HG03159 (cell line): ENCODE measurements around the gene PHKB.

Source experiments
- ATAC-seq: cut with Tn5 transposase; IDR thresholded peaks from one replicate; pipeline ENCODE4 v1.9.1; 2021; ENCODE audit warnings: mild to moderate bottlenecking, moderate library complexity; ENCODE audit not compliant: unreplicated experiment

Gene PHKB

GRCh38 chr16:47719713-47720112 is 258.6 kb downstream of the PHKB start:
- ATAC-seq: no peak

- ATAC-seq: no peak
Measured at GRCh38 chr16:47721006-47721637, 260.0 kb downstream of the PHKB start.

- ATAC-seq: no peak
Measured at GRCh38 chr16:47722046-47722445, 260.9 kb downstream of the PHKB start.

- ATAC-seq: no peak
Measured at GRCh38 chr16:47724115-47724785, 263.1 kb downstream of the PHKB start.

- no peak for ATAC-seq
Measured at GRCh38 chr16:47725188-47725695, 264.1 kb downstream of the PHKB start.

GRCh38 chr16:47726031-47726675 is 265.0 kb downstream of the PHKB start:
- ATAC-seq: no peak

GRCh38 chr16:47727131-47727530 is 266.0 kb downstream of the PHKB start:
- ATAC-seq: no peak

- no peak for ATAC-seq
Measured at GRCh38 chr16:47728205-47728604, 267.1 kb downstream of the PHKB start.

- ATAC-seq: no peak
Measured at GRCh38 chr16:47729701-47730100, 268.6 kb downstream of the PHKB start.

GRCh38 chr16:47731252-47731651 is 270.1 kb downstream of the PHKB start:
- ATAC-seq: no peak

GRCh38 chr16:47732122-47732521 is 271.0 kb downstream of the PHKB start:
- no peak for ATAC-seq

GRCh38 chr16:47732523-47733111 is 271.5 kb downstream of the PHKB start:
- no peak for ATAC-seq

GRCh38 chr16:47734081-47734857 is 273.1 kb downstream of the PHKB start:
- no peak for ATAC-seq

- ATAC-seq: no peak
Measured at GRCh38 chr16:47734987-47735594, 274.0 kb downstream of the PHKB start.

- ATAC-seq: no peak
Measured at GRCh38 chr16:47750371-47750770, 289.2 kb downstream of the PHKB start.
